Activated CD8-positive, alpha-beta memory T cell treated with anti-CD3 and anti-CD28 coated beads for 48 hours (primary cell): Measurements from ENCODE around the gene CGB8.
"Not testable (repeated sequence)": the region's sequence is repeated elsewhere in the genome, so short reads cannot be mapped to it uniquely, and the experiment has no call there.

Experiments used
- DNase-seq, 3 experiments: peaks; one replicate each; pipeline ENCODE4 v3.0.0-alpha.2; 2020; ENCODE audit warnings: low read depth in 2 of 3, low spot score in 2 of 3

The CGB8 gene

GRCh38 chr19:49031642-49032301 is 17.1 kb downstream of the CGB8 start, which contains the start of gene CGB2:
Gene CGB2, plus strand, starts transcription at chr19:49031890. Its CDS starts 206 bp downstream, at chr19:49032096.
- DNase-seq: peak; percentile 71 to 93 (median 82)

GRCh38 chr19:49030323-49030722 is 18.6 kb downstream of the CGB8 start:
- DNase-seq: not testable (repeated sequence)

GRCh38 chr19:49029749-49030148 is 19.2 kb downstream of the CGB8 start:
- DNase-seq: not testable (repeated sequence)

GRCh38 chr19:49028686-49029085 is 20.2 kb downstream of the CGB8 start:
- not testable (repeated sequence) for DNase-seq

GRCh38 chr19:49025599-49025998 is 23.3 kb downstream of the CGB8 start:
- not testable (repeated sequence) for DNase-seq

- DNase-seq: not testable (repeated sequence)
Measured at GRCh38 chr19:49025088-49025487, 23.8 kb downstream of the CGB8 start.

GRCh38 chr19:49024233-49024632 is 24.7 kb downstream of the CGB8 start, which contains the start of gene CGB3:
Gene CGB3, minus strand, starts transcription at chr19:49024333. Its CDS starts 362 bp downstream, at chr19:49023971.
- not testable (repeated sequence) for DNase-seq

- DNase-seq: no peak
Measured at GRCh38 chr19:49022116-49022515, 26.8 kb downstream of the CGB8 start.

GRCh38 chr19:49020931-49021895 is 27.7 kb downstream of the CGB8 start:
- DNase-seq: no peak

- DNase-seq: no peak
Measured at GRCh38 chr19:49020342-49020741, 28.6 kb downstream of the CGB8 start.

GRCh38 chr19:49019242-49019932 is 29.5 kb downstream of the CGB8 start:
- no peak for DNase-seq

- not testable (repeated sequence) for DNase-seq
Measured at GRCh38 chr19:49018388-49019241, 30.3 kb downstream of the CGB8 start.

GRCh38 chr19:49017666-49018351 is 31.1 kb downstream of the CGB8 start:
- peak in 1 of 3 experiments; percentile 35 for DNase-seq

- DNase-seq: no peak
Measured at GRCh38 chr19:49017041-49017665, 31.8 kb downstream of the CGB8 start, which contains the start of gene LHB. Gene LHB, minus strand, starts transcription at chr19:49017091. Its CDS starts 10 bp downstream, at chr19:49017081.

- DNase-seq: no peak
Measured at GRCh38 chr19:49016067-49016839, 32.7 kb downstream of the CGB8 start.

- no peak for DNase-seq
Measured at GRCh38 chr19:49014870-49015255, 34.0 kb downstream of the CGB8 start.

GRCh38 chr19:49014123-49014869 is 34.6 kb downstream of the CGB8 start:
- DNase-seq: no peak

GRCh38 chr19:49011194-49011593 is 37.7 kb downstream of the CGB8 start:
- DNase-seq: no peak
